Activated naive CD8-positive, alpha-beta T cell (primary cell): ENCODE measurements around the gene OR5K3.
"Not testable (repeated sequence)": the region's sequence is repeated elsewhere in the genome, so short reads cannot be mapped to it uniquely, and the experiment has no call there.

Experiments used
- H3K27ac Mint-ChIP-seq: one replicate; pipeline ENCODE4 v1.8.0; 2021; ENCODE audit warnings: mixed read lengths
- H3K27me3 Mint-ChIP-seq: one replicate; pipeline ENCODE4 v1.8.0; 2021; ENCODE audit warnings: mixed read lengths
- H3K36me3 Mint-ChIP-seq: one replicate; pipeline ENCODE4 v1.8.0; 2021; ENCODE audit warnings: mixed read lengths
- H3K4me1 Mint-ChIP-seq: one replicate; pipeline ENCODE4 v1.8.0; 2021; ENCODE audit warnings: low read depth, mixed read lengths
- H3K4me3 Mint-ChIP-seq: one replicate; pipeline ENCODE4 v1.8.0; 2021; ENCODE audit warnings: mild to moderate bottlenecking, mixed read lengths
- H3K9me3 Mint-ChIP-seq: one replicate; pipeline ENCODE4 v1.8.0; 2021; ENCODE audit warnings: low read depth, mixed read lengths

OR5K3 gene

GRCh38 chr3:98388147-98388546 lies 2.3 kb upstream of the OR5K3 start:
- peaks cover 2% of the 10 kb centered on the region for H3K36me3 Mint-ChIP-seq
- no peak overlapping the region for H3K27ac Mint-ChIP-seq
- no peaks in the 10 kb centered on the region for H3K9me3 Mint-ChIP-seq
- H3K4me3 Mint-ChIP-seq: no peak overlapping the region
- H3K27me3 Mint-ChIP-seq: peaks cover 19% of the 10 kb centered on the region
- no peaks in the 10 kb centered on the region for H3K4me1 Mint-ChIP-seq

DNA sequence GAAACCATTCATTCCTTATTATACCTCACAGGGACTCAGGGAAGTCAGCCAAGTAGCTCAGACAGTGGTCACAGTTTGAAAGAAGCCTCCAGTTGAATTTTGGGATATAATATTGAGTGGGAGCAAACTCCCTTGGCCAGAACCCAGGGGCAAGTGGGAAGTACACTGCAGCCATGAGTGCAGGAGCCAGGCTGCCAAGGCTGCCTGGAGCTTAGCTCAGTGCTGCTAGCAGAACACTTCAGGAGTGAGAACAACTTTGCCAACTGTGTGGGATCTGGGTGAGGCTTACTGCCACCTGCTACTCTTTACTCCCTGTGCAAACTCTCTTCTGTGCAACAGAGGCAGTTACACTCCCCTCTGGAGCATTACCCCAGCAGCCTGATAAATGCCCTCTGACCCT lies 4.6 kb downstream of the OR5K3 start:
- H3K9me3 Mint-ChIP-seq: peaks cover 15% of the 10 kb centered on the region
- H3K27me3 Mint-ChIP-seq: peaks cover 9% of the 10 kb centered on the region
- no peak overlapping the region for H3K4me3 Mint-ChIP-seq
- no peaks in the 10 kb centered on the region for H3K36me3 Mint-ChIP-seq
- no peaks in the 10 kb centered on the region for H3K4me1 Mint-ChIP-seq
- no peak overlapping the region for H3K27ac Mint-ChIP-seq

DNA sequence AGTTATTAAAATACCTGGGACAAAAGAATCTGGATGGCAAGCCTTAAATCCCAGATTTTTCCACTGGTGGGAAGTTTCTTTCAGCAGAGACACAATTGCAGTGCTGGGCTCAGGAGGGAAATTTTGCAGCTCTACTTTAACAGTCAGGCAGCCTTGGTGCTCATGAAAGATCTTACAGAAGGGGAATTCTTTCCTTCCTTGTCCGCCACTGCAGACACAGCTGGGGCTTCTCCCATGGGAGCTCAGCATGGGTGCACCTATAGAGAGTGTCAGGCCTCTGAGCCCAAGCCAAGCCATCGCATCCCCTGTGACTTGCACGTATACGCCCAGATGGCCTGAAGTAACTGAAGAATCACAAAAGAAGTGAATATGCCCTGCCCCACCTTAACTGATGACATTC lies 6.0 kb downstream of the OR5K3 start:
- not testable (repeated sequence) for H3K27me3 Mint-ChIP-seq, H3K36me3 Mint-ChIP-seq, H3K4me3 Mint-ChIP-seq, H3K27ac Mint-ChIP-seq, H3K4me1 Mint-ChIP-seq
- peaks cover 21% of the 10 kb centered on the region for H3K9me3 Mint-ChIP-seq

DNA sequence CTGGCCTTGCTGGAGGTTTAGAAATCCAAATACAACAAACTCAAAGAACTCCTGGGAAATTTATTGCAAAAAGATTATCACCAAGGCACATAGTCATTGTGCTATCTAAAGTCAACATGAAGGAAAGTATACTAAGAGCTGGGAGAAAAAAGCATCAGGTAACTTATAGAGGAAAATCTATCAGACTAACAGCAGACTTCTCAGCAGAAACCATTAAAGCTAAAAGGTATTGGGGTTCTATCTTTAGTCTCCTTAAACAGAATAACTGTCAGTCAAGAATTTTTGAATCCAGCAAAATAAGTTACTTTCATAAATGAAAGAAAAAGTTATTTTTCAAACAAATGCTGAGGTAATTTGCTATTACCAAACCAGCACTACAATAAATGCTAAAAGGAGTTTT lies 8.0 kb downstream of the OR5K3 start:
- H3K36me3 Mint-ChIP-seq: peaks cover 2% of the 10 kb centered on the region
- peaks cover 26% of the 10 kb centered on the region for H3K9me3 Mint-ChIP-seq
- no peaks in the 10 kb centered on the region for H3K4me1 Mint-ChIP-seq
- peaks cover 4% of the 10 kb centered on the region for H3K27me3 Mint-ChIP-seq
- no peak overlapping the region for H3K4me3 Mint-ChIP-seq
- no peak overlapping the region for H3K27ac Mint-ChIP-seq

DNA sequence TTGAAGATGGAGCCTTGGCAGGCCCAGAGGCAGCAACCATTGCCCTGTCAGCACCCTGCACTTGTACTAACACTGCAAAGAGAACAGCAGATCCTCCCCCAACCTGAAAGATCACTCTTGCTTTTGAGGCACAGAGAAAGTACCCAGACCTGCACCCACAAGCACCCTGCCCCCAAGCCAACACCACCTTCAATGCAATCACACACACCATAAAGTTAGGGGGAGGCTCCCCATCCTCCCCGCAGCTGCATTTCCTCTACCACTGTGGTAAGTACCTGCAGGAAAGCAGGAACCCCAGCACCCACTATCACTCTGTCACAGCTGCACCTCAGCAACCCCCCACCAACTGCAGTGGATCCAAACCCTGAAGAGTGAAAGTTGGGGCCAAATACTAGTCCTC lies 12.0 kb downstream of the OR5K3 start:
- peaks cover 48% of the 10 kb centered on the region for H3K9me3 Mint-ChIP-seq
- H3K4me3 Mint-ChIP-seq: no peak overlapping the region
- no peaks in the 10 kb centered on the region for H3K4me1 Mint-ChIP-seq
- no peak overlapping the region for H3K27ac Mint-ChIP-seq
- H3K36me3 Mint-ChIP-seq: peaks cover 7% of the 10 kb centered on the region
- peaks cover 2% of the 10 kb centered on the region for H3K27me3 Mint-ChIP-seq

DNA sequence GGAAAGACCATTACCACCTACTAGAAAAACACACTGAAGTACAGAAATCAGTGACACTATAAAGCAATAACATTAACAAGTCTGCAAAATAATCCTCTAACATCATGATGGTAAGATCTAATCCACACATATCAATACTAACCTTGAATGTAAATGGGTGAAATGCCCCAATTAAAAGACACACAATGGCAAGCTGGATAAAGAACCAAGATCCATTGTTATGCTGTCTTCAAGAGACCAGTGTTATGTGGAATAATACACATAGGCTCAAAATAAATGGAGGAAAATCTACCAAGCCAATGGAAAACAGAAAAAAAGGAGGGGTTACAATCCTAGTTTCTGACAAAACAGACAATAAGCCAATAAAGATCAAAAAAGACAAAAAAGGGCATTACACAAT lies 13.5 kb downstream of the OR5K3 start:
- peaks cover 2% of the 10 kb centered on the region for H3K27me3 Mint-ChIP-seq
- H3K36me3 Mint-ChIP-seq: peaks cover 7% of the 10 kb centered on the region
- H3K27ac Mint-ChIP-seq: no peak overlapping the region
- H3K4me1 Mint-ChIP-seq: no peaks in the 10 kb centered on the region
- H3K4me3 Mint-ChIP-seq: no peak overlapping the region
- H3K9me3 Mint-ChIP-seq: peaks cover 41% of the 10 kb centered on the region

GRCh38 chr3:98406034-98406433 lies 15.6 kb downstream of the OR5K3 start:
- H3K9me3 Mint-ChIP-seq: peaks cover 33% of the 10 kb centered on the region
- H3K4me1 Mint-ChIP-seq: no peaks in the 10 kb centered on the region
- H3K27me3 Mint-ChIP-seq: peaks cover 2% of the 10 kb centered on the region
- no peak overlapping the region for H3K4me3 Mint-ChIP-seq
- H3K27ac Mint-ChIP-seq: no peak overlapping the region
- peaks cover 7% of the 10 kb centered on the region for H3K36me3 Mint-ChIP-seq

DNA sequence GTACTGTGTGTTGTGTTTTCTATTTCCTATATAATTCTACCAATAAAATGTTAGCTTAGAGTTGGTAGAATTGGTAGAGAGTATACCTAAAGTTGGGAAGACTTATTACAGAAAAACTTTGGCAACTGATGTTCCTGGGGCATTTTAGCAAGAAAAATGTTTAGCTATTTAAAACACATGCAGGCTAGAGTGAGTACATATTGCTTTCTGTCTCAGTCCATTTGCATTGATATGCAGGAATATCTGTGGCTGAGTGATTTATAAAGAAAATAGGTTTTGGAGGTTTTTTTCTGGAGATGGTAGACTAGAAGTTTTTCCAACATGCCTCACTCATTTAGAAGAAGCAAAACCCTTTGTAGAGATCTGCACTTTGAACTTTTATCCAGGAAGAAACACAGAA lies 42.1 kb downstream of the OR5K3 start:
- H3K4me1 Mint-ChIP-seq: no peaks in the 10 kb centered on the region
- H3K9me3 Mint-ChIP-seq: peaks cover 20% of the 10 kb centered on the region
- no peak overlapping the region for H3K27ac Mint-ChIP-seq
- peaks cover 4% of the 10 kb centered on the region for H3K36me3 Mint-ChIP-seq
- no peak overlapping the region for H3K4me3 Mint-ChIP-seq
- H3K27me3 Mint-ChIP-seq: no peaks in the 10 kb centered on the region

DNA sequence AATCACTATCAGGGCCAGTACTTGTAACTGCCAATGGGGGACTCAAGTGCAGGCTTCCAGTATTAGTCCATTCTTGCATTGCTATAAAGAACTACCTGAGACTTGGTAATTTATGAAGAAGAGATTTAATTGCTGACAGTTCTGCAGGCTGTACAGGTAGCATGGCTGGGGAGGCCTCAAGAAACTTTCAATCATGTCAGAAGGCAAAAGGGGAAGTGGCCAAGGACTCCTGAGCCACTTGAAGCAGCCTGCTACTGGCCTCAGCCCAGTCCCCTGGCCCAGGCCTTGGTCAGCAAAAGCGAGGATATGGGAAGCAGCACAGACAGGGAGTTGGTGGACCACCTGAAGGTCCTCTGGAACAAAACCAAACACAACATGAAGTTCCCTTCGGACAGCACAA lies 43.3 kb downstream of the OR5K3 start:
- Mint-ChIP-seq H3K9me3 (peaks cover 20% of the 10 kb centered on the region), H3K4me3 (no peak overlapping the region), H3K4me1 (no peaks in the 10 kb centered on the region), H3K36me3 (peaks cover 4% of the 10 kb centered on the region), H3K27ac (no peak overlapping the region), H3K27me3 (no peaks in the 10 kb centered on the region)

DNA sequence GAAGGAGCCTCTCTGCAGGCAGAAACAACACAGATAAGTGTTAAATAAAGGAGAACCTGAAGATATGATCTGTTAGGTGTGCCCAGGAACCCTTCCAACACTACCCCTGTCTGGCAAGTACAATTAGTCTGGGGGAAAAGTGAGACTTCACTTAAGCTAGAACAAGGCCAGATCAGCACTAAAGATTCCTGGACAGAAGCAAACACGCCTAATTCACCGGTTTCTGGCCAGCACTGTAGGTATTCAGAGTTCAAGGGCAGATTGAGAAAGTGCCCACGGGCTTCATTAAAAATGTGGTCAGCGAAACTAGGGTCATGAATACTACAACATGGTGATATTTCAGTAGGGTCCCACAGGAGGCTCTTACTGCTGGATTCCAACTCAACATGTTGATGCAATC lies 43.9 kb downstream of the OR5K3 start:
- Mint-ChIP-seq H3K27ac (no peak overlapping the region), H3K27me3 (no peaks in the 10 kb centered on the region), H3K4me3 (no peak overlapping the region), H3K4me1 (no peaks in the 10 kb centered on the region), H3K36me3 (no peaks in the 10 kb centered on the region), H3K9me3 (peaks cover 14% of the 10 kb centered on the region)

GRCh38 chr3:98440283-98440682 lies 49.8 kb downstream of the OR5K3 start:
- Mint-ChIP-seq H3K27ac (no peak overlapping the region), H3K36me3 (no peaks in the 10 kb centered on the region), H3K4me1 (no peaks in the 10 kb centered on the region), H3K9me3 (no peaks in the 10 kb centered on the region), H3K4me3 (no peak overlapping the region), H3K27me3 (peaks cover 3% of the 10 kb centered on the region)
